Measurements from ENCODE around the gene PRUNE2.

Gene PRUNE2

DNA sequence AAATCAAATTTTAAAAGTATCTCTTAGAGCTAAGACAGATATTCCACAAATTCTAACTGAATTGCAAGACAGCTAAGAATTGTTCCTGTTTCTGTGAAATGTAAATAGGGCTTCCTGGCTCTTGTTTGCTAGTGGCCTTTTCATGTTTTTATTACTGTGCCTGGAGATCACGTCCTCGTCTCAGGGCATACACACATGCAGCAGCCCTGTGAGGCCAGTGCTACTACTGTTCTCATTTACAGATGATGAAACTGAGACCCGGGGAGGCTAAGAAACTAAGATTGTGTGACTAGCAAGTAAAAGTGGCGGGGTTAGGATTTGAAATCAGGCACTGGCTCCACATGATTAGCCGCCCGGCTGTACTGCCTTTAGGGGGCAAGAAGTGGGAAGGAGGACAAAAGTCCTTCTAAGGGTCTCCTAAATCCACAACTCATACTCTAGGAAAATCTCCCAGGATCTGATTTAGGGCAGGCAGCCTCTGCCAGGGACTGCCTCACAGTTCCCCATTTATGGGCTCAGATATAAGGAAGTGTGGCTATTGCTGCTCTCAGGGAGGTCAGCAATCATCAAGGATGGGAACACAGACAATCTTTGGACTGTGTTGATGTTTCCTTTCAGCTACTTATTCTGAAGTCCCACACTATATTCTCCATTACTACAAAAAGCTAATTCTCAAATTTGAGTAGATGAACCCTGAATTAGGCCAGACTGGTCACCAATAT lies 7.9 kb downstream of the PRUNE2 start:
- DNase-seq = no peak

GRCh38 chr9:76896035-76896434 lies 9.9 kb downstream of the PRUNE2 start:
- no peak for DNase-seq

GRCh38 chr9:76895186-76895585 lies 10.7 kb downstream of the PRUNE2 start:
- no peak for DNase-seq

DNA sequence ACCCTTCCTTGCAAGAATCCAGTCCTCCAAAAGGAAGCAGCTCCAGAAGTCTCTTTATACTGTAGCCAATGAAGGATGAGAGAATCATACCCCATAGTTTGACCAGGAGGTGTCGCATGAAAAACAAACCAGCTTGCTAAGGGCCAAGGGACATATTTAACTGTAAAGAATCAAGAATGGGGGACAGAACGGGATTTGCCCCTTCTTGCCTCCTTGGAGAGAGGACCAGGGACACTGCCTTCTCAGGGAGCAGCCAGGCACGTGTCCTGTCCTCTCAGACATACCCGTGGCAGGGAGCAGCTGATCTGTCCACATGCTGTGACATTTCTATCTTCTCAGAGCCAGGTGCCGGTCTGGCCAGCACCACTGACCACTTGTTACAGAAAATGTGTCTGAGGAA lies 11.7 kb downstream of the PRUNE2 start:
- no peak for DNase-seq

DNA sequence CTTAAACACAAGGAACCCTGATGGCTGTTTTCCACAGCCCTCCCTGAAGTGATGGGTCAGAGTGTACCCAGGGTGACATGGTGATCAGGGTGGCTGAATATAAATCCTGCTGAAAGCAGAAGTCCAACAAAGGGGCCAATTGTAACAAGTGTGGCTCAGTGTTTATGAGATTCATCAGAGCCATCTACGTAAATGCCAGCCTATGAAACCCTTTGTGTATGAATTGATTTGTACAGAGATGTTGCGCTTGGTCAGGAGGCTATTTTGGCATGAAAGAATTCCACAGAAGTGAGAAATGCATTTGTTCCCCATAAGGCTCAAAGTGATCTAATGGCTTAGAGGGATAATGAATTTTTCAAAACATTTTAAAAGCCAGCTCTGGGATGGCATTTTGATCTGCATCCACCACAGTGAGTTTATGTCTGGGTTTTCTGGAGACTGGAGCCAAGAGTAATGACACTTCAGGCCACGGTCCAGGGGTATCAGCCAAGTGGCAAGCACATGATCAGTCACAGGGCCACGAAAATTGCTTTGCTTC lies 12.4 kb downstream of the PRUNE2 start:
- DNase-seq = no peak

GRCh38 chr9:76891874-76892273 lies 14.0 kb downstream of the PRUNE2 start:
- no peak for DNase-seq

DNA sequence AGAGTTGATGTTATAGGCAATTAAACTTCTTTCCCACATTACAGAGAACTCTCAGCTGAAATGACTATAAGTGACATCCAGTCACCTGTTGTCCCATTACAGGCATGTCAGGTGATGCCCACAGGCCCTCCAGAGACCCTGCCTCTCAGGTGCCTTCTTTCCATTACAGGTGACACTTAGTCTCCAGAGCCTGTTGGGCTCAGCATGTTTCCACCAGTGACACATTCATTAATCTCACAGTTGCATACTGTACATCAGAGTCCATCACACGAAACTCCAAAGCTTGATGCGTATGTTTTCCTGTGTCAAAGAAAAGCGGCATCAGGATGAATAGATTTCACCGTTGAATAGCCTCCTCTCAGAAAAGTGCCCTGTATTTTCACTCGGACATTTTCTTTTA lies 14.6 kb downstream of the PRUNE2 start:
- no peak for DNase-seq

GRCh38 chr9:76887951-76888350 lies 18.0 kb downstream of the PRUNE2 start:
- DNase-seq = no peak

- no peak for DNase-seq
Measured at GRCh38 chr9:76887003-76887821, 18.7 kb downstream of the PRUNE2 start.

- no peak for DNase-seq
Measured at GRCh38 chr9:76886318-76886717, 19.6 kb downstream of the PRUNE2 start.

GRCh38 chr9:76884823-76885222 lies 21.1 kb downstream of the PRUNE2 start:
- no peak for DNase-seq

GRCh38 chr9:76883341-76883855 lies 22.5 kb downstream of the PRUNE2 start:
- DNase-seq = no peak

DNA sequence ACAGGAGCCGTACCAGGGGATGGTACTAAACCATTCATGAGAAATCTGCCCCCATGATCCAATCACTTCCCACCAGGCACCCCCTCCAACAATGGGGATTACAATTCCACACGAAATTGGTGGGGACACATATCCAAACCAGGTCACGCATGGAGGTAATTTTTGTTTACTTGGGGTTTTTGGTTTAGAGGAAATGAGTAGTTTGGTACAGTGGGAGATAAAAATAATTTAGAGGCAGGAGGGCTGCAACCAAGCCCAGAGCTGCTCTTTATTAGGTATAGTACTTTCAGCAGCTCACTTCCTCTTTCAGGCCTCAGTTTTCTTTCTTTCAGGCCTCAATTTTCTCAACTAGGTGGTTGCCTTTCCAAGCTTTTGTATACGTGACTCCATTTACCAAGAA lies 23.2 kb downstream of the PRUNE2 start:
- DNase-seq = no peak

GRCh38 chr9:76880210-76880609 lies 25.7 kb downstream of the PRUNE2 start:
- DNase-seq = no peak

DNA sequence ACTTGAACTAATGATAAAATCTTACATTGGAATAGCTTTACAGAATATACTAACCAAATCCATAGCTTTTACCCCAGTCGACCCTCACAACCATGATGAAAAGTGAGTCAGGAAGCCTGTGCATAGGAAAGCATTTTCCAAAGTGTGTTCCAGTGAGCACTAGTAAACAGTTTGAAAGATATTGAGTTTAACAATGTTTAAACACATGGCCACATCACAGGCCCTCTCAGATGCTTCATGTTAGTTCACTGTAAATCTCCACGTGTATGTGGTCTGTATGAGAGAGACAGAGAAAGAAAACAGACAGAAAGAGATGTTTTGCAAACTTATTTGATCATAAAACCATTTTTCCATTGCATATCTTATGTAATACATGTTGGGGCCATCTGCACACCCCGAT lies 27.0 kb downstream of the PRUNE2 start:
- no peak for DNase-seq

DNA sequence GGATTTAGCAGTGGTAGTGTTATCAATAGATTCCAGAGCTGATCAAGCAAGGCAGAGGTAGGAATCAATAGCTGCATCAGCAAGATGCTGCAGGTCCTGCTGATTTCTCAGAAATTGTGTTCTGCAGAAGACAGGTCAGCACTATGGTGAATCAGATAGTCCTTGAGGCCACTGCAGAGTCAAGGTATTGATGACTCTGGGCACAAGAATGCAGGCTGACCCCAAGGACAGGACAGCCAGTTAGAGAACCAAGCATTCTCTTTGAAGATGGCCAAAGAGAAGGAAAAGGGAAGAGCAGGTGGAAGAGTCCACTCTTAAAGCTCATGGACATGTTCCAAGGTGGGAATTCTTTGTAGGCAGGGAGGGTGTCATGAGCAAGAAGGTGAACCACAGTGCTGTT lies 28.0 kb downstream of the PRUNE2 start:
- DNase-seq = no peak

GRCh38 chr9:76876098-76876497 lies 29.8 kb downstream of the PRUNE2 start:
- DNase-seq = no peak

DNA sequence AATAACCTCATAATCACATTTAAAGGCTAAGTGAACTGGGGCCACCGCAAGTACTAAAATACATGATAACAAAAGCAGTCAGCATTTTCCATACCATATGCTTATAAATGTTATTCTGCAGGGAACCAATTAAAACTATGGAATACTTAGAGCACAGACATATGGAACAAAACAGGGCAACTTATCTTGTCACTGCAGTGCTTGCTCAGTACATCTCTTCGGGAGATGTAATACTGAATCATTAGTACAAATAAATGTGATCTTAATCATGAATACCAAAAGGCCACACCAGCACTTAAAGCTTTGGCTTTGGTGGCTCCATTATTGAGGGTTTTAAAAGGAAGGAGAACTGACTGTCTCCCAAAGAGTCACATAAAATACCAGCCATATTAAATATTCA lies 32.1 kb downstream of the PRUNE2 start:
- no peak for DNase-seq

DNA sequence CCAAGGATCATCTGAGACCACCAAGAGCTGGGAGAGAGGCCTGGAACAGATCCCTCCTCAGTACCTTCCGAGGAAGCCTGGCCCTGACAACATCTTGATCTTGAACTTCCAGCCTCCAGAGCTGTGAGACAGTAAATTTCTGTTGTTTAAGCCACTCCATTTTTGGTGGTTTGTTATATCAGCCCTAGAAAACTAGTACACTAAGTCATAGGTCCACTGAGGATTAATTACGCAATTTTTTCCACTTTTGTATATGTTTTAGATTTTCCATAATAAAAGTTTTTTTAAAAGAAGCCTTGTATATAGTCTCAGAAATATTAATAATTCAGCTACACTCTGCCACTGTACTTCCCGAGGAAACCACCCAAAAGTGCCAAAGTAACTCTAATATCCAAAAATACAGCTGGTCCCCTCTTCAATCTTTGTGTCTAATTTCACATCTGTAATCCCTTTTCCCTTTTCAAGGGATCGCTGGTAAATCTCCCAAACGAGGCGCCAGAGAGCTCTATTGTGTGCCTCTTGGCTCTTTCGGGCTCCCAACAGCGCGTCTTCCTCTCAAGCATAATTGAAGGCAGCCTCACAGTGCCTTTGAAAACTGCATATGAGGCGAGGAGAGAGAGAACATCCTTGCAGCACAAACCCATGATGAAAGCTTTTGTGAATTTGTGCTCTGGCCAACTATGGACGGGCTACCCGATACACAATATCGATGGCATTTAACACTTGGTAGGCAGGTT lies 32.7 kb downstream of the PRUNE2 start:
- DNase-seq = no peak

DNA sequence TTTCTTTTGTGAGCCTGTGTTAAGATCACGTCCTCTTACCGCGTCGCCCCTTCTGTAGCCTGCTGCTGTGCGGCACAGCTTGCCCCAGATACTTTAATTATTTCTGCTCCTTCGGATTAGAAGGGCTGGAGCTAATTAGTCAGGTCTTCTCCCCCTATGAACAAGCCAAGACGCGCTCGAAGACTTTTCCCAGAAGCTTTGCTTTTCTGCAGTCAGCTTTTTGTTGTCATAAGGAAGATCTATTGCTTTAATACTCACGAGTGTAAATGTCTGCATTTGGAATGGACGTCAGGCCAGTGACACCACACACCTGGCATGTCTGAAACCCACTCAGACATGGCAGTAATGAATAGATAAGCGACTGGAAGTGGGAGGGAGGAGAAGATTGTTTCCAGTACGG lies 37.0 kb downstream of the PRUNE2 start:
- no peak for DNase-seq

- no peak for DNase-seq
Measured at GRCh38 chr9:76866689-76867088, 39.2 kb downstream of the PRUNE2 start.

- DNase-seq = no peak
Measured at GRCh38 chr9:76863832-76864231, 42.1 kb downstream of the PRUNE2 start.

DNA sequence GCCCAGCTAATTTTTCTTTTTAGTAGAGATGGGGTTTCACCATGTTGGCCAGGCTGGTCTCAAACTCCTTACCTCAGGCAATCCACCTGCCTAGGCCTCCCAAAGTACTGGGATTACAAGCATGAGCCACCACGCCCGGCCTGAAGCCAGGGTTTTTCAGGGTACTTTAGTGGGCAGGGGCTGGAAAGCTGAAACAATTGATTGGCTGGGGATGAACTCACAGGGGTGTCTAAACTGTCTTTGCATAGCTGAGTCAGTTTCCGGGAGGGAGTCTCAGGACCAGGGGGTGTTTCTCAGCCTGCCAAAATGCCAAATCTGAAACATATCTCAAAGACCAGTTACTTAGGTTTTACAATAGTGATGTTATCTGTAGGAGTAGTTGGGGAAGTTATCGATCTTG lies 46.1 kb downstream of the PRUNE2 start:
- no peak for DNase-seq
